ENCODE data around the gene KCNN2.

KCNN2 gene

DNA sequence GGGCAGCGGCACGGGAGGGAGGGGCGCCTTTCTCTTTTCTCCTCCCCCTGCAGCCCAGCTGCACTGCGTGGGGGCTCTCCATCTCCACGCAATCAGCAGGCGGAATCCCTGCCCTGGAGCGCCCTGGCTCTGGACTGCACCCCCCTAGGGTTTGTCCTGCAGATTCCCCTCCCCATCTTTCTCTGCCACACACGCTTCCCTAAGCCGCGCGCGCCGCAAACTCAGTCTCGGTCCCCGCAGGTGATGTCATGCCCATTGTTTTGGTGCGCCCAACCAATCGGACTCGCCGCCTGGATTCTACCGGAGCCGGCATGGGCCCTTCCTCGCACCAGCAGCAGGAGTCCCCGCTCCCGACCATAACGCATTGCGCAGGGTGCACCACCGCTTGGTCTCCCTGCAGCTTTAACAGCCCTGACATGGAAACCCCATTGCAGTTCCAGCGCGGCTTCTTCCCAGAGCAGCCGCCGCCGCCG, at the start of gene KCNN2:
Gene KCNN2, plus strand, starts transcription at position 347 of the 473 bp plus-strand sequence. Its CDS starts 70 bp downstream, at position 417.
- DNase-seq = peak; percentile 81

GRCh38 chr5:114312658-114313057, 49.2 kb upstream of the KCNN2 start:
- DNase-seq = no peak

DNA sequence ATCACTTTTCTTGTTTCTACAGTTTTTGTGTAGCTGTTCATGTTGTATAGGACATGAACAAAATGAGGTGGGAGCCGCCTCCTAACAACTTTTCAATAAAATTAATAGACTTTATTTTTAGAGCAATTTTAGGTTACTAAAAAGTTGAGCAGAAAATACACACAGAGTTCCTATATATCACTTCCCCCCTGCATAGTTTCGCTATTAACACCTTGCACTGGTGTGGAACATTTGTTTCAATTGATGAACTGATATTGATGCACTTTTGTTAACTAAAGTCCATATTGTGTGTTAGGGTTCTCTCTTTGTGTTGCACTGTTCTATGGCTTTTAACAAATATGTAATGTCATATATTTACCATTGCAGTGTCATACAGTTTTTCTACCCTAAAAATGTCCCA, 47.8 kb upstream of the KCNN2 start:
- no peak for DNase-seq

- no peak for DNase-seq
Observed at GRCh38 chr5:114316167-114316566, 45.7 kb upstream of the KCNN2 start.

- no peak for DNase-seq
Observed at GRCh38 chr5:114317751-114318150, 44.1 kb upstream of the KCNN2 start.

GRCh38 chr5:114319236-114319635, 42.6 kb upstream of the KCNN2 start:
- DNase-seq = no peak

GRCh38 chr5:114319821-114320220, 42.0 kb upstream of the KCNN2 start:
- DNase-seq = no peak

DNA sequence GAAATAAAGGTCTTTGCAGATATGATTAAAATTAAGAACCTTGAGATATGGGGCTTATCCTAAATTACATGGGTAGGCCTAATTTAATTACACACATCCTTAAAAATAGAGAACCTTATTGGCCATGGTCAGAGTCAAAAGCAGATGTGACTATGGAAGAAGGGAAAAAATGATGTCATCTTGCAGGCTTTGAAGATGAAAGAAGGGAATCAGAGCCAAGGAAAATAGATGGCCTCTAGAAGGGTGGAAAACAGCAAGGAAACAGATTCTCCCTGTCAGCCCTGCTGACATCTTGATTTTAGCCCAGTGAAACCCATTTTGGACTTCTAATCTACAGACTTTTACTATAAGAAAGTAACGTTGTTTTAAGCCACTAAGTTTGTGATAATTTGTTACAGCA, 37.6 kb upstream of the KCNN2 start:
- no peak for DNase-seq

DNA sequence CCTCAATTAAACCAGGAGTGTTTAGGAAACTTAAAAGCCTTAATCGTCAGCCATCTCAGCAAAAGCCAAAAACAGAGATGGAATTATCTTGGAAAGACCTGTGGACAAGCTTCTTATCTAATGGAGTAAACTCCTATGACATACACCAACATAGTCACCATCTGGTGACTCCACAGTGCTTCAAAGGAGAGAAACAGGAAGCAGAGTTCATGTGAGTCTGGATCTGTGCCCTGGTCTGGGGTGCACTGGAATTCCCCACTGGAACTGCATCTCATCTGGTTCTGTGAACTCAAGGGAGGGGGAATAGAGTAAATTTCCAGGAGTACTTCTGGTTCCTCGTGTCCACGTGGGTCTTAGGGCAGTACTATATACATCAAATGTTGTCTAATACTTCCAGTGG, 36.3 kb upstream of the KCNN2 start:
- DNase-seq = no peak

GRCh38 chr5:114327474-114327873, 34.4 kb upstream of the KCNN2 start:
- DNase-seq = no peak

- DNase-seq = no peak
Observed at GRCh38 chr5:114327987-114328386, 33.9 kb upstream of the KCNN2 start.

DNA sequence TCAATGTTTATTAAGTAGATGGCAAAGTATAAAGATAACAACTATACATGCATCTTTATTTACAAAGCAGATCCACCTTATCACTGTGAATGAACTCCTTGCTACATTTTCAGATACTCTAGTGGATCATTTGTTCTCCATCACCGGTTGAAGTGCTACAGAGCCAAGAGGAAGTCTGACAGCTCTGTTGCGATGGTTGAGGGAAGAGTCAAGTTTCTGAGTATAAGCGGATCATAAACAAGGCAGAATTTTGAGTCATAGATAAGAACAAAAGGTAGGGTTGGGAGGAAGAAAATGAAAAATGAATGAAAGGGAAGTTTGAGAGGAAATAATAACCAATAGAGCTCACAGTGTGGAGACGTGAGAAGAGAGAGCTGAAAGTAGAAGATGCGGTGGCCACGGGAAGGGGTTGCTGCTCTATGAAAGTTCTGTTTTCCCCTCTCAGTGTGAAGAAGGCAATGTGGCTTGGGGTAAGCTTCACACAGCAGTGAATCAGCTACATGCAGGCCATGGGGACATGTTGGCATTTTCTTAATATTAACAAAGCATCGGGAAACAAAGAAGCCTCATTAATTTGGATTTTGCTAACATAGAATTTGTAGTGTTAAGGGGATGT, 30.8 kb upstream of the KCNN2 start:
- DNase-seq = no peak

DNA sequence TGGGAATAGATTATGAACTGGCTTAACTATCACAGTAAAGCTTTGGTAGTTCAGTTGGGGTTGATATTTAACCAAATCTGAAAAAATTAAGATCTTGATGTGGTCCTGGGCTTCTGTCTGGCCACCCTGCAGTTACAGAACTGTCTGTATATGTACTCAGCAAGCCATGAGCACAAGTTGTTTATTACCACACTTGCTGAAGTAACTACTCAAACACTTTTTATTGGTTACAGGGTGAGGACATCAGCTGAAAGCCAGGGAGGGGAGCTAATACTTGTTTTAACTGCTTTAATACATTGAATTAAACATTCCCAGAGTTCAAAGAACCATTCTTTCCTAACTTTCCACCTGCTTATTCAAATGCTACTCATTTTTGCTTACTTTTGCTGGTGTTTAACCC, 29.4 kb upstream of the KCNN2 start:
- no peak for DNase-seq

DNA sequence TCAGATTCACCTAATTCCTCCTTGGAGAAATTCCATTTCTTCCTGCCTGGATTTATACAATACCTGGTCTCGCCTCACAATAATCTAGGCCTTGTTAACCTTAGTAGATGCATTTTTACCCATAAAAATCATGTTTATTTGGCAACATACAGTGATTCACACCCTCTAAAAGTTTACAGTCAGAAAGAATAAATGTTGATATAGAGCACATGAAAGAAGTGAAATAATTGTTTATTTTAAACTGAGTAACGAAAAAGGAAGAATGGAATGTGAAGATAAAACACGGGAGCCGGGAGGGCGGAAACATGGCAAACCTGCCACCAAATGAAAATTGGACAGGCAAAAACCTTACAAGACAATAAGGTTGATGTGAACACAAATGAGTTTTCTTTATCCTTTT, 28.9 kb upstream of the KCNN2 start:
- DNase-seq = no peak

DNA sequence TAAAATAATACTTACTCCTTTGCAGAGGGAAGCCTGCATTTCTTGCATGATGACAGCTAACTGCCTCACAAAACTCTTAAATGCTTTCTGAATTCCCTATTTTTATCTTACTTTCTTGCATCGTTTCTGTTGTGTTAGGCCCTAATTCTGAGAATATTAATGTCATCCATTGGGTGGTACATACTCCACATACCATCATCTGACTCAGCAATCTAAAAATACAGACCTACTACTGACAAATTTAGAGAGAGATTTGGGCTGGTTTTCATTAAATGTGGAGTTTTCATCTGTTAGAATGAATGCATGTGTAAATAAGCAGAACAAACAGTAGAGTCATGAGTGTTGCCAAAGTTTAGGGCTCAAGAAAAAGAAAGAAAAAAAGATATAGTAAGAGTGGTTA, 26.5 kb upstream of the KCNN2 start:
- no peak for DNase-seq

DNA sequence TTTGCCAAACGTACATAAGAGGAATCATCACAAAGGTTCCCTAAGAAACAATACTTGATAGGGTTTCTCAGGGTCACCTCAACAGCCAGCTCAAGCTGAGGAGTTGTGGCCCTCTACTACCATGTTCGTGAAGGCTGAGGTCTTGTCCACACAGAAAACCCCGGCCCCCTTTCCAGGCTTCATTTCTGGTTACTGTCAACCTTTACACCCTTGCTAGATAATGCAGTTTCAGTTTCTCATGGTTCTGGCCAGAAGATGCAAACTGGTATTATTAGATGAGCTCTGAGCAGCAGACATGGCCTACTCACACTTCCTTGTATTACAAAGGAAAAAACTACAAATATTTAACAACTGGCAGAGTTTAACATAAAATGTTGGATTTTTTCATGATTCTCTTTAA, 22.8 kb upstream of the KCNN2 start:
- DNase-seq = no peak

- no peak for DNase-seq
Observed at GRCh38 chr5:114346181-114346580, 15.7 kb upstream of the KCNN2 start.

GRCh38 chr5:114355086-114355830, 6.6 kb upstream of the KCNN2 start:
- no peak for DNase-seq

DNA sequence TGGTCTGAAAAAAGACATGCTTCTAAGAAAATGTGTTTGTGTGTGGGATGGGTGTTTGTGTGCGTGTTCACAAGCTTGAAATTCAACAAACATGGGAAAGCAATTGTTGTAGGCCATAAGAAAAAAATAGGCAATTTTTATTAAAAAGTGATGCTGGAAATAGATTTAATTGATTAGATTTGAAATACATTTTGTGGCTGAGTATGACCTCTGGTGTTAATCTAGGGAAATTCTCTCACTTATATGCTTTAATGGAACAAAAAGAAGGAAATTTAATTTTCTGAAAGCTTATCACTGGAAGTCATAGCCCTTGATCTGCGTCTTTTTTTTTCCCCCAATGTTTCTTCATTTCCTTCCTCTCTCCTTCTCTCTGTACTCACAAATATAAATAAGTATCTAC, 3.5 kb upstream of the KCNN2 start:
- no peak for DNase-seq

DNA sequence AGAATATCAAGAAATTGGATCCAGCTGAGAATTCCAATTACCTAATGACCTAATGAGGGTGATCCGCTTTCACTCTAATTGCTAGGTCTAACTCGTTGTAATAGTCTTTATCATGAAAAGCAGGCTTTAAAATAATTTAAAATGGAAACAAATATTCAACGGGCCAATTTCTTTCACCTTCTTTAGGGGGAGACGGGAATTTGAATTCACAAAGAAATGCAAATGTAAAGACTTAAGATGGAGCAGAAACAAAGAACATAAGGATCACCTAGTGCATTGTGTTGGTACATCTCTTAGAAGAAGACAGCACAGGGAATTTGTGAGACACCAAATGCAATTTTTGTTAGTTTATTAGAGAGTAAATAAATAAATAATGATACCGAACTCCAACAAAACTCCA, 1.5 kb upstream of the KCNN2 start:
- no peak for DNase-seq

GRCh38 chr5:114360816-114361723, 800 bp upstream of the KCNN2 start:
- peak; percentile 17 for DNase-seq

GRCh38 chr5:114362197-114362976, 517 bp downstream of the KCNN2 start:
- DNase-seq = no peak

Data from NCI-H1048 (cell line).